Dermis microvascular lymphatic vessel endothelial cell (primary cell): Measurements from ENCODE around the gene CFAP206. TPM values are rescaled to one million over a fixed set of nuclear protein-coding genes. Genes with fewer than 3 reads are reported as not detected.
A peak's percentile ranks its signal among the peaks of the same experiment; 100 is the strongest.
"Not testable (repeated sequence)": the region's sequence is repeated elsewhere in the genome, so short reads cannot be mapped to it uniquely, and the experiment has no call there.

ENCODE experiments used
- DNase-seq, 2 donors: peaks; one replicate each; pipeline versions ENCODE4 v3.0.0 to v3.0.0-alpha.2; 2010; ENCODE audit warnings: low read depth in 2 of 2
- total RNA-seq: library from RNA; depleted of rRNA; stranded (reverse); fragments of >200 nt; gene quantifications from 2 replicates; pipeline ENCODE4 v1.2.1, GENCODE V29; 2014

Gene CFAP206
- total RNA-seq, 1 donor from 2014 or later: 0.13 TPM

- DNase-seq: no peak
Measured at GRCh38 chr6:87421576-87421975, 13.8 kb downstream of the CFAP206 start.

GRCh38 chr6:87426789-87427188, 19.0 kb downstream of the CFAP206 start:
- DNase-seq: no peak

- DNase-seq: no peak
Measured at GRCh38 chr6:87430499-87430898, 22.7 kb downstream of the CFAP206 start.

- no peak for DNase-seq
Measured at GRCh38 chr6:87431263-87431662, 23.5 kb downstream of the CFAP206 start.

GRCh38 chr6:87436435-87436834, 28.7 kb downstream of the CFAP206 start:
- DNase-seq: peak; percentile 77 to 85

GRCh38 chr6:87441711-87442110, 33.9 kb downstream of the CFAP206 start:
- DNase-seq: no peak

GRCh38 chr6:87444362-87444761, 36.6 kb downstream of the CFAP206 start:
- DNase-seq: no peak

- DNase-seq: no peak
Measured at GRCh38 chr6:87465051-87465450, 57.3 kb downstream of the CFAP206 start.

- peak; percentile 59 to 84 for DNase-seq
Measured at GRCh38 chr6:87472525-87473418, 65.0 kb downstream of the CFAP206 start, which contains the start of gene SLC35A1. Gene SLC35A1 (plus strand): TSS chr6:87472974. CDS start chr6:87473004, 30 bp downstream.

GRCh38 chr6:87473419-87473903, 65.7 kb downstream of the CFAP206 start:
- no peak for DNase-seq

GRCh38 chr6:87481931-87482330, 74.2 kb downstream of the CFAP206 start:
- DNase-seq: no peak

GRCh38 chr6:87482366-87482765, 74.6 kb downstream of the CFAP206 start:
- no peak for DNase-seq

- DNase-seq: no peak
Measured at GRCh38 chr6:87483929-87484328, 76.2 kb downstream of the CFAP206 start.

GRCh38 chr6:87484491-87484890, 76.7 kb downstream of the CFAP206 start:
- DNase-seq: no peak

- peak; percentile 74 to 79 for DNase-seq
Measured at GRCh38 chr6:87487555-87487954, 79.8 kb downstream of the CFAP206 start.

GRCh38 chr6:87489326-87489725, 81.6 kb downstream of the CFAP206 start:
- DNase-seq: not testable (repeated sequence)

- no peak for DNase-seq
Measured at GRCh38 chr6:87494761-87495422, 87.1 kb downstream of the CFAP206 start.

GRCh38 chr6:87498048-87498447, 90.3 kb downstream of the CFAP206 start:
- DNase-seq: no peak

- DNase-seq: peak; percentile 24 to 35
Measured at GRCh38 chr6:87501809-87502572, 94.2 kb downstream of the CFAP206 start.

GRCh38 chr6:87504441-87504840, 96.7 kb downstream of the CFAP206 start:
- DNase-seq: no peak
